Hepatocyte (in vitro differentiated cells): ENCODE measurements around the gene PSME4.

Experiments
- CTCF ChIP-seq: fragments of 200-600 bp; sonication (generic); IDR thresholded peaks from 2 replicates; pipeline ENCODE4 v1.5.1; 2016; ENCODE audit warnings: antibody characterized with exemption, mild to moderate bottlenecking; ENCODE audit not compliant: poor library complexity
- EZH2 ChIP-seq: fragments of 200-600 bp; sonication (generic); IDR thresholded peaks from 2 replicates; pipeline ENCODE4 v1.6.1; 2016; ENCODE audit warnings: antibody characterized with exemption, mild to moderate bottlenecking, borderline replicate concordance

- TF ChIP-seq CTCF (no peak), EZH2 (no peak)
These were observed 90.0 kb downstream of the PSME4 start for GRCh38 chr2:53880756-53881155.
